Measurements from ENCODE around the gene CASTOR2. TPM values are rescaled to one million over a fixed set of nuclear protein-coding genes. Genes with fewer than 3 reads are reported as not detected.
"Not testable (repeated sequence)": the region's sequence is repeated elsewhere in the genome, so short reads cannot be mapped to it uniquely, and the experiment has no call there.

Gene CASTOR2
- total and polyA plus RNA-seq, 2 of the 8 experiments (the other 6 are each of a cell fraction or from before 2014, with no cell fraction given) = 12.1 to 47.8 TPM

DNA sequence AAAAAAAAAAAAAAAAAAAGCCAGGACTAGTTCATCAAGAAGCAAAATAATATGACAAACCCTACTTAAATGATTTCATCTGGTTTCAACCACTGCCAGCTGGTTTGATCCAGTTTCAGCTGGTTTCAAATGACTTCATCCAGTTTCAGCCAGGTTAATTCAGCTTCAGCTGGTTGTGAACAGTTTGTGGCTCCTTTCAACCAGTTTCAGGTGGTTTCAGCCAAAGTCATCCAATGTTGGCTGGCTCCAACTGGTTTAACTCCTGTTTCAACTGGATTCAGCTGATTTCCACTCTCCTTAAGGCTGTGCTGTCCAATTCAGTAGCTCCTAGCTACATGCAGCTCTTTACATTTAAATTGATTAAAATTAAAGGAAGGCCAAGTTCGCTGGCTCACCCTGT, 37.5 kb upstream of the CASTOR2 start:
- DNase-seq (ENCODE audit: low read depth in 1 of 2, low spot score in 2 of 2); H3K4ac ChIP-seq (replicated peaks; ENCODE audit: insufficient read length, low read depth, low read length); H3K18ac ChIP-seq (ENCODE audit: extremely low read depth, low read length); H3K56ac ChIP-seq (replicated peaks; ENCODE audit: insufficient read length, low read depth, low read length); H2BK15ac ChIP-seq (ENCODE audit: low read length); CTCF ChIA-PET (ENCODE audit: partially characterized antibody); H3K27me3 ChIP-seq (replicated peaks in 1 of 4; ENCODE audit: control insufficient read depth in 3 of 4, extremely low read depth in 1 of 4, insufficient read depth in 3 of 4, low read length in 3 of 4); H3K36me3 ChIP-seq (ENCODE audit: control insufficient read depth in 2 of 4, insufficient read depth in 4 of 4, low read length in 3 of 4); H2AFZ ChIP-seq (ENCODE audit: low read length); H2BK120ac ChIP-seq (replicated peaks; ENCODE audit: low read depth, low read length); H4K20me1 ChIP-seq (replicated peaks in 1 of 2; ENCODE audit: control insufficient read depth in 1 of 2, insufficient read depth in 2 of 2, low read length in 2 of 2); H3K23me2 ChIP-seq (ENCODE audit: low read depth, low read length); H3K4me3 ChIP-seq (ENCODE audit: extremely low read depth in 1 of 4, insufficient read depth in 2 of 4, low read depth in 3 of 4, low read length in 4 of 4); H4K91ac ChIP-seq (replicated peaks; ENCODE audit: insufficient read length, low read length); H3K14ac ChIP-seq (ENCODE audit: insufficient read length); H2AK5ac ChIP-seq (ENCODE audit: low read depth, low read length); H4K5ac ChIP-seq (ENCODE audit: insufficient read length, low read depth, low read length); H3K79me2 ChIP-seq (ENCODE audit: control insufficient read depth in 1 of 2, insufficient read depth in 2 of 2, low read length in 2 of 2); POLR2A ChIA-PET (ENCODE audit: partially characterized antibody); H3K23ac ChIP-seq (ENCODE audit: insufficient read length); H3K9me3 ChIP-seq (ENCODE audit: insufficient read depth in 2 of 2, low read depth in 1 of 2, low read length in 1 of 2); H3K27ac ChIP-seq (ENCODE audit: low read depth, low read length); H2BK5ac ChIP-seq (ENCODE audit: low read depth, low read length); H2BK20ac ChIP-seq (ENCODE audit: low read length); H2BK12ac ChIP-seq (ENCODE audit: low read depth, low read length); FAIRE-seq; H3K4me2 ChIP-seq (ENCODE audit: insufficient read depth in 1 of 2, low read depth in 2 of 2, low read length in 2 of 2); H3K9ac ChIP-seq (replicated peaks in 1 of 4; ENCODE audit: extremely low read depth in 1 of 4, low read depth in 3 of 4, low read length in 3 of 4); H3K79me1 ChIP-seq (ENCODE audit: low read depth, low read length); H4K8ac ChIP-seq (ENCODE audit: extremely low read depth, insufficient read depth, low read length); H3K4me1 ChIP-seq (replicated peaks in 1 of 4; ENCODE audit: control insufficient read depth in 3 of 4, insufficient read depth in 4 of 4, low read length in 3 of 4): not testable (repeated sequence)
- WGBS, 2 experiments (ENCODE audit: extremely low coverage in 1 of 2, insufficient coverage in 1 of 2, insufficient read length in 1 of 2, insufficient replicate concordance in 2 of 2, low coverage in 1 of 2, low lambda C conversion rate in 2 of 2, missing lambda C conversion rate in 1 of 2) = no CpG with 5 or more reads among the region's 1 CpG

DNA sequence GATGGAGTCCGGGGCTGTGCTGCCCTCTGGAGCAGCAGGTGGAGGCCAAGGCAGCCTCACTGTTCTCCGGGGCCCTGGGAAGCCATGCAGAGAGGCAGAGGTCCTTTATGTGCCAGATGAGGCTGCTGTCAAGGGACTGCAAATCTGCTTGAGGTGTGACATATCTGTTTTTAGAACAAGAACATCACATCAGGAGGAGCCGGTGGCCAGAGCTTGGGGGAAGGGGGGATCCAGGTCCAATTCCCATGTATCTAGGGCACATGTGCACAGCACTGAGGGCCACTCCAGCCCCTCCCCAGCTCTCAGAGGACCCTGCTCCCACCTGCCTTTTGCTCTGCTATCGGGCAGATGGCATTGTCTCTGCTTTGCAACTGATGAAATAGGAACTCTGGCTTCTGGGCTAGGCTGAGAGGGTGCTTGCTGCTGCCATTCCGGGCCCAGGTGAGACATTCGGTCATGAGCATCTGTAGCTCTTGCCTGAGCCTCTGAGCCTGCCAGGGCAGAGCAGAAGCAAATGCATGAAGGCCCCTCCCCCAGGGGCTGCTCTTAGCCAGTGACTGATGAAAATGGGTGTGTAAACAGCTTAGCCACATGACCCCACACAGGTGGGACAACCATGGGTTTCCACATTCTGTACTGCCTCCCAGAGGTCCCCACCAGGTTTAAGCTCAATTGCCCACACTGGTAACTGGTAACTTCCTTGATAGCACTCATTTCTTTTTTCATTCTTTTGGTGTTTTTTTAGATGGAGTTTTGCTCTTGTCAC, 32.8 kb upstream of the CASTOR2 start:
- H3K23me2 ChIP-seq (ENCODE audit: low read depth, low read length); H3K23ac ChIP-seq (ENCODE audit: insufficient read length); H3K9ac ChIP-seq (replicated peaks in 1 of 4; ENCODE audit: extremely low read depth in 1 of 4, low read depth in 3 of 4, low read length in 3 of 4); H3K56ac ChIP-seq (replicated peaks; ENCODE audit: insufficient read length, low read depth, low read length); H4K8ac ChIP-seq (ENCODE audit: extremely low read depth, insufficient read depth, low read length); FAIRE-seq; H3K14ac ChIP-seq (ENCODE audit: insufficient read length); H2BK15ac ChIP-seq (ENCODE audit: low read length); H3K27me3 ChIP-seq (replicated peaks in 1 of 4; ENCODE audit: control insufficient read depth in 3 of 4, extremely low read depth in 1 of 4, insufficient read depth in 3 of 4, low read length in 3 of 4); H2BK120ac ChIP-seq (replicated peaks; ENCODE audit: low read depth, low read length); H3K79me1 ChIP-seq (ENCODE audit: low read depth, low read length); H3K79me2 ChIP-seq (ENCODE audit: control insufficient read depth in 1 of 2, insufficient read depth in 2 of 2, low read length in 2 of 2); H4K91ac ChIP-seq (replicated peaks; ENCODE audit: insufficient read length, low read length); H3K9me3 ChIP-seq (ENCODE audit: insufficient read depth in 2 of 2, low read depth in 1 of 2, low read length in 1 of 2); H2BK12ac ChIP-seq (ENCODE audit: low read depth, low read length); H3K4me2 ChIP-seq (ENCODE audit: insufficient read depth in 1 of 2, low read depth in 2 of 2, low read length in 2 of 2); H2BK20ac ChIP-seq (ENCODE audit: low read length); H3K4ac ChIP-seq (replicated peaks; ENCODE audit: insufficient read length, low read depth, low read length); H3K4me3 ChIP-seq (ENCODE audit: extremely low read depth in 1 of 4, insufficient read depth in 2 of 4, low read depth in 3 of 4, low read length in 4 of 4); H3K4me1 ChIP-seq (replicated peaks in 1 of 4; ENCODE audit: control insufficient read depth in 3 of 4, insufficient read depth in 4 of 4, low read length in 3 of 4); H3K27ac ChIP-seq (ENCODE audit: low read depth, low read length); H4K5ac ChIP-seq (ENCODE audit: insufficient read length, low read depth, low read length); H4K20me1 ChIP-seq (replicated peaks in 1 of 2; ENCODE audit: control insufficient read depth in 1 of 2, insufficient read depth in 2 of 2, low read length in 2 of 2); H3K18ac ChIP-seq (ENCODE audit: extremely low read depth, low read length); H2AK5ac ChIP-seq (ENCODE audit: low read depth, low read length); H2BK5ac ChIP-seq (ENCODE audit: low read depth, low read length); DNase-seq (ENCODE audit: low read depth in 1 of 2, low spot score in 2 of 2); H2AFZ ChIP-seq (ENCODE audit: low read length); H3K36me3 ChIP-seq (ENCODE audit: control insufficient read depth in 2 of 4, insufficient read depth in 4 of 4, low read length in 3 of 4); POLR2A ChIA-PET (ENCODE audit: partially characterized antibody): not testable (repeated sequence)
- whole genome bisulfite sequencing, 2 experiments (ENCODE audit: extremely low coverage in 1 of 2, insufficient coverage in 1 of 2, insufficient read length in 1 of 2, insufficient replicate concordance in 2 of 2, low coverage in 1 of 2, low lambda C conversion rate in 2 of 2, missing lambda C conversion rate in 1 of 2) = 100% methylated on average over 1 of the region's 6 CpGs; no CpG with 5 or more reads in 1 of the 2 experiments
- CTCF ChIA-PET (ENCODE audit: partially characterized antibody) = interaction anchor here (0.6 to 1.2 kb wide), 2 partner anchors 110 to 141 kb away, joined by 3 to 4 read pairs; no protein-coding TSS in a partner anchor
